Suppressor macrophage treated with lipopolysaccharide for 4 hours (primary cell): ENCODE measurements around the gene GRM4.

Experiments used
- DNase-seq: peaks from one replicate; pipeline ENCODE4 v3.0.0-alpha.2; 2020

Gene GRM4

GRCh38 chr6:34082864-34083626 is 62.8 kb downstream of the GRM4 start:
- DNase-seq = no peak

DNA sequence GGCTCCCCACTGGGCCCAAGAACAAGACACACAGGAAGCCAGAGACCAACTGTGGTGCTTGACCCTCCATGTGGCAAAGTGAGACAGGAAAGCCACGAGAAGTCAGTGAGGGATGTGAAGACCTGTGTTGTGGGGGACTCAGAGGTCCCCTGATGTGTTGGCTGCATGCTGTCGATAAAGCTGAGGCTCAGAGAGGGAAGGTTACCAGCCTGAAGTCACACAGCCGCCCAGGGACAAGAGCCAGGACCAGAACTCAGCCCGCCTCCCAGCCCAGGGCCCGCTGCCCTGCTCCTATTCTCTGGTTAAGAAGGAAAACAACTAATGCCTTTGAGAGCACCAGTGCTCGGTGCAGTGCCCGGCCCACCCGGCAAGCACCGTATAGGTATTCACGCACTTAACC is 63.5 kb downstream of the GRM4 start:
- DNase-seq = no peak

- DNase-seq = no peak
These were observed 65.5 kb downstream of the GRM4 start for GRCh38 chr6:34080357-34080756.

GRCh38 chr6:34079899-34080298 is 66.0 kb downstream of the GRM4 start:
- DNase-seq = no peak

GRCh38 chr6:34075906-34076305 is 70.0 kb downstream of the GRM4 start:
- no peak for DNase-seq

DNA sequence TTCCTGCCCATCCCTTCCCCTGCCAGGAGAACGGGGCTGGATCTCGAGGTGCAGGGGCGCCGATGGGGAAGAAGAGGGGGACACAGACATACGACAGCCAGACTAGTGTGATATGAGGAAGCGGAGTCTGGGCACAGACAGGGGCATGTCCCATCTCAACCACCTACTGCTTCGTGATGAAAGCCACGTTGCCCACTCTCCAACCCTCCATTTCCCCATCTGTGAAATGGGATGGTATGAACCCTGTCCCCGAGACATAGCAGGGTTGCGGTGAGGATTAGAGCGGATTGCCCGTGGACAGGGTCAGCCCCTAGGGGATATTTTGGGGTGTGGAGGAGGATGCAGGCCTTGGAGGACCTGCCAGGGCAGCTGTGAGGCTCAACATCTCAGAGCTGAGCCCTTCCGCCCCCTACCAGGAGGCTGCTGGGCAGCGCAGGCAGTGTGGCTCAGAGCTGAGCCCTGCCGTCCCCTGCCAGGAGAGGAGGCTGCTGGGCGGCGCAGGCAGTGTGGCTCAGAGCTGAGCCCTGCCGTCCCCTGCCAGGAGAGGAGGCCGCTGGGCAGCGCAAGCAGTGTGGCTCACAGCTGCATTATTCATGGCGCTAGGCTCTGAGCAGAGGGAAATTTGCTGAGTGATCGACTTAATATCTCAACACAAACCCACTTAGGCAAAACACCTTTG is 71.7 kb downstream of the GRM4 start:
- DNase-seq = no peak

- DNase-seq = no peak
These were observed 72.3 kb downstream of the GRM4 start for GRCh38 chr6:34073540-34073939.

DNA sequence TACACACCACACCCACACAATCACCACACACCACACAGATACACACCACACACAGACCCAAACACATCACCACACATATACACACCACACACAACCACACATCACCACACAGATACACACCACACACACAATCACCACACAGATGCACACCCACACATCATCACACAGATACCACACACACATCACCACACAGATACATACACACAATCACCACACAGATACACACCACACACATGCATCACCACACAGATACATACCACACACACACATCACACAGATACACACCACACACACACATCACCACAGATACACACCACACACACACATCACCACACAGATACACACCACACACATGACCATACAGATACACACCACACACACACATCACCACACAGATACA is 73.2 kb downstream of the GRM4 start:
- DNase-seq = no peak

GRCh38 chr6:34071884-34072379 is 74.0 kb downstream of the GRM4 start:
- no peak for DNase-seq

- no peak for DNase-seq
These were observed 74.6 kb downstream of the GRM4 start for GRCh38 chr6:34071136-34071883.

DNA sequence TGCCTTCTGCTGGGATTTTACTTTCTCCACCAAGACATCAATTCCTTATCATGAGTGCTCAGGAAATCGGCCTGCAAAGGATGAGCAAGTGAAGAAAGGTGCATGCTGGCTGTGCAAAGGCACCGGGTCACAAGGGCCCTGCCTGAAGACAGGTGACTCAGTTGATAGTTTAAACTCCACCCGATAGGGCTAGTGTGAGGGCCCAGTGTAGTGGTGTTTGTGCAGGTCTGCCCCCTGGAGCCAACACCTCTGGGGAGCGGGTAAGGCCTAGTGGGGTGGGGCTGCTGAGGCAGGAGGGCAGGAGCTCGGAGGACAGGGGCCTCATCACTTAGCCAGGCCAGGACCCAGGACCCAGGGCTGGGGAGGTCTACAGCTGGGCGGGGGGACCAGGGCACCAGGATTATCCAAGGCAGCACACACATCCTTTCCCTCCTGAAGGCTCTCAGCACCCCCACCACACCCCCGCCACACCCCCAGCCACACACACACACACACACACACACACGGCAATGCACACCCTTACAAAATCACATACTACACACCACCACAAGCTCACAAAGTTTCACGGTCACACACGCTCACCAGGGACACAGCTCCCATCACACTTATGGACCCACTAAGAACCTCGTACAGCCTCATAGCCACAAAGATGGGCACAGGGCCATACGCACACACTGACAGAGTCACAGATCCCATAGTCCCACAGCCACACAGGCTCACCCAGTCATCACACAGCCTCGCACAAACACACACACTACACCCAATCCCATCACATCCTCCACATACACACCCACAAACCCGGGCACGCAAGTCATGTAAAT is 75.4 kb downstream of the GRM4 start:
- DNase-seq = no peak

- DNase-seq = no peak
These were observed 77.3 kb downstream of the GRM4 start for GRCh38 chr6:34068462-34069044.

DNA sequence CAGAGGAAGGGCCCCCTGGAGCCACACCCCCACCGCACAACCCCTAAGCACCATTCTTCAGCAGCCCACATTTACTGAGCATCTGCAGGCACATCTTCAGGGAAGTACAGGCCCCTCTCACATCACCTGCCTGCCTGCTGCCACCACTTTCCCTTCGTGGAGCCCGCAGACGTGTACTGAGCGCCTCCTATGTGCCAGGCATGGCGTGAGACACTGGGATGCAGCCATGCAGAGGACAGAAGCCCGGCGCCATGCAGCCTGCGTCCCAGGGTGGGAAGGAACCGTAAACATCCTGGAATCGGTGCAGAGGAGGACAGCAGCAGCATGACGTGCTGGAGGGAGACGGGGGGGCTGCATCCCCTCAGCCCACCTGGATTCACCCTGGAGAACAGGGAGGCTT is 78.1 kb downstream of the GRM4 start:
- no peak for DNase-seq

DNA sequence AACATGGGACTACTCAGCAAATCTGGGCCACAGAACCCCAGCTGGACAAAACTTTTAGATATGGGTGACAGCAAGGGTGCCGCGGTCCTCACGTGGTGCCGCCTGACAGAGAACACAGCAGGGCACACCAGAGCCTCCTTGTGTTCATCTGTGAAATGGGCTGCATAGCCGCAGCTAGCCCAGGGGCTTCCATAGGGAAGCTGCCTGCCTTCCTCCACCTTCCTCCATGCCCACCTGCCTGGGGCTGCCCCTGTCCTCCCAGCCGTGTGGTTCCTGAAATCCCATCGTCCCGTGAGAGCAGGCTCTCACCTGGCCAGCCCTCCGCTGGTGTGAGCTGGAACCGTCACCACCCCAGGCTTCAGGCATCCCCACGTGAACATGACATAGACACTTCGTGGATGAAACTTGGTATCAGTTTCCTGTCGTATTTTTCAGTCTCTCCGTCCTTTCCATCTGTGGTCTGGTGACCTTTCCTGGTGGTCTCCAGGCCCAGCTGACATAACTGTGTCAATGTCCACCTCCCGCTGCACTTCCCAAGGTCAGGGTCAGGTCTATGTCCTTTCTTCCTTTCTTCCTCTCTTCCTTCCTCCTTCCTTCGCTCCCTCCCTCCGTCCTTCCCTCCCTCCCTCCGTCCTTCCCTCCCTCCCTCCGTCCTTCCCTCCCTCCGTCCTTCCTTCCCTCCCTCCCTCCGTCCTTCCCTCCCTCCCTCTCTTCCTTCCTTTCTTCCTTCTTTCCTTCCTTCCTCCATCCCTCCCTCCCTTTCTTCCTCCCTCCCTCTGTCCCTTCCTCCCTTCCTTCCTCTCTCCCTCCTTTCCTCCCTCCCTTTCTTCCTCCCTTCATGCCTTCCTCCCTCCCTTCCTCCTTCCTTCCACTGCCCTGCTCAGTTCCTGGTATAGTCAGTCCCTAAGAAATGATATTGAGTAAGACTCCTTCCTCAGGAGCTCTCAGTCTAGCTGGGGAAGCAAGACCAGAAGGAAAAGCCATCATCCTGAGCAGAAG is 78.8 kb downstream of the GRM4 start:
- DNase-seq = no peak

DNA sequence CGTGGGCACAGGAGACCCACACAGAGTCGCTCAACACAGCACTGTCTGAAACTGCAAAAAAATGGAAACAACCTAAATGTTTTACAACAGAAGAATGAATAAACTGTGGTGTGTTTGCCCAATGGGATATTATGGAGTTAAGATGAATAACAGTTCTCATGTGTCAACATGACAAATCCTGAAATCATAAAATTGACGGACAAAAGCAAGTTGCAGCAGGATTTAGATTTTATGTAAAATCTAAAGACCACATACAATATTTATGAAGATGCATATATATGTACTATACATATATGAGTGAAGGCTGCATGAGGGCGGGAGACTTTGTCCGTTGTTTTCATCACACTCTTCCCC is 79.7 kb downstream of the GRM4 start:
- DNase-seq = no peak

GRCh38 chr6:34065466-34066217 is 80.2 kb downstream of the GRM4 start:
- no peak for DNase-seq

DNA sequence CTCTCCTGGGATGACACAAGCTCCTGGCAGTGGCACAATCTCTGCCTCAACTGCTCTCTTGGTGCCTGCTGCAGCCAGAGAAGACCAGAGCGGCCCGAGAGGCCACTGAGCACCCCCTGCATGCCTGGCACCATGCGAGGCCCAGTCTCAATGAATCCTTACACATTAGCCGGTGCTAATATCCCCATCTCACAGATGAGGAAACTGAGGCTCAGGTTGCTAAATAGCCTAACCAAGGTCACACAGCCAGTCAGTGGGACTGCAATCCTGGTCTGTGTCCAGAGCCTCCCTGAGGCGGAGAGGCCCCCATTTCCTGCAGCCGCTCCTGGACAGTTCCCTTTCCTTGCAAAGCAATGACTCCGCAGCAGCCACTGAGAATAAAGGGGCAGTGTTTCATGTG is 81.2 kb downstream of the GRM4 start:
- DNase-seq = no peak

DNA sequence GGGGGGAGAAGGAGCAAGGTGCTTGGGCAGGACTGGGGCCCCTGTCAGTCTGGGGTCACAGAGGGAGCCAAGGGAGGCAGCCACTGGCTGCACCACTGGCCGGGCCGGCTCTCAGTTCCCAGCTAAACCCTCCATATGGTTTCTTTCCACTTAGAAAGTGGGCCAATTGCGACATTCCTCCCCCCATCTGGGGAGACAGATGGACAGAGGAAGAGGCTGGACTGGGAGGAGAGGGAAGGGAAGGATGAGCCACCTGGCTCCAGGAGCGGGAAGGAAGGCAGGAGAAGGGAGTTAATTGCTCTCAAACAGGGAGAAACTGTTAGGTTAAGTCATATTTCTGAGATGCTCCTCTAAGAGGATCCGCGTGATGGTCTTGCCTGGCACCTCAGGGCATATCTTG is 82.2 kb downstream of the GRM4 start:
- DNase-seq = no peak

DNA sequence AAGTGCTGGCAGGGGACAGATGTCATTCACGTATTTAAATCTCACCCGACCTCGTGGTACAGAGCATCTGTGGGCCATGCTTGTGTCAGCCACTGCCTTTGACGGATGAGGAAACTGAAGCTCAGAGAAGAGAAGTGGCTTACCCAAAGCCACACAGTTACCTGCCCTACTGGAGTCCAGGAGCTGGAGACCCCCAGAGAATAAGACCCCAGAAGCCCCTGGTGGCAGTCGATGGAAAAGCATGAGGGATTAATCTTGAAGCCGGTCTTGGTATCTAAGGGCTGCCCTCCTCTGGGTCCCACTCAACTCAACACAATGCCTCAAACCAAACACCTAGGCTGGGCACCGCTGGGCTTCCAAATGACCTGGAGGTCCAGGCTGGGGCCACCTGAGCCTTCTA is 83.1 kb downstream of the GRM4 start:
- DNase-seq = no peak

GRCh38 chr6:34062156-34062555 is 83.7 kb downstream of the GRM4 start:
- DNase-seq = no peak

- DNase-seq = no peak
These were observed 84.5 kb downstream of the GRM4 start for GRCh38 chr6:34061348-34061747.
